GM12891 (cell line): ENCODE measurements around the gene DNAJC3.

ENCODE experiments used
- POLR2A ChIP-seq: IDR thresholded peaks from 2 replicates; pipeline ENCODE4 v1.6.1; 2011; ENCODE audit warnings: low read depth, low read length, control low read depth
- POLR2AphosphoS5 ChIP-seq: IDR thresholded peaks from 2 replicates; pipeline ENCODE4 v1.6.1; 2011; ENCODE audit warnings: low read depth, low read length, control low read depth
- POU2F2 ChIP-seq: IDR thresholded peaks from 2 replicates; pipeline ENCODE4 v1.6.1; 2011; ENCODE audit warnings: low read depth, mild to moderate bottlenecking, control low read depth, low read length, moderate library complexity
- SPI1 ChIP-seq: IDR thresholded peaks from 2 replicates; pipeline ENCODE4 v1.6.1; 2011; ENCODE audit warnings: low read depth, low read length, control low read depth
- TAF1 ChIP-seq: IDR thresholded peaks from 2 replicates; pipeline ENCODE4 v1.6.1; 2011; ENCODE audit warnings: low read depth, low read length, control low read depth

GRCh38 chr13:95630593-95630992, 46.3 kb upstream of the DNAJC3 start:
- no peak for TF ChIP-seq POLR2AphosphoS5
- no peak for TF ChIP-seq TAF1
- TF ChIP-seq POU2F2, result no peak
- no peak for TF ChIP-seq POLR2A
- TF ChIP-seq SPI1, result no peak
